Activated naive CD4-positive, alpha-beta T cell treated with anti-CD3 and anti-CD28 coated beads, Interleukin-2, amount 50 U/mL, for 24 hours (primary cell): ENCODE measurements around the gene LARP1.

Source experiments
- H3K27ac Mint-ChIP-seq: one replicate; pipeline ENCODE4 v1.8.0; 2021; ENCODE audit warnings: mild to moderate bottlenecking, mixed read lengths
- H3K27me3 Mint-ChIP-seq: one replicate; pipeline ENCODE4 v1.8.0; 2021; ENCODE audit warnings: mixed read lengths
- H3K36me3 Mint-ChIP-seq: one replicate; pipeline ENCODE4 v1.8.0; 2021; ENCODE audit warnings: mixed read lengths
- H3K4me1 Mint-ChIP-seq: one replicate; pipeline ENCODE4 v1.8.0; 2021; ENCODE audit warnings: mixed read lengths
- H3K4me3 Mint-ChIP-seq: one replicate; pipeline ENCODE4 v1.8.0; 2021; ENCODE audit warnings: mild to moderate bottlenecking, mixed read lengths
- H3K9me3 Mint-ChIP-seq: one replicate; pipeline ENCODE4 v1.8.0; 2021; ENCODE audit warnings: mixed read lengths

The LARP1 gene

GRCh38 chr5:154755361-154756008 is at the start of gene LARP1:
TSS of gene LARP1 (plus strand) at chr5:154755377. CDS start at chr5:154755758, 381 bp downstream.
- Mint-ChIP-seq H3K36me3 (peaks cover 10% of the 10 kb centered on the region), H3K27me3 (no peaks in the 10 kb centered on the region), H3K27ac (peak within 1 kb of the TSS; percentile 100), H3K4me1 (peaks cover 40% of the 10 kb centered on the region), H3K9me3 (no peaks in the 10 kb centered on the region), H3K4me3 (peak within 1 kb of the TSS; percentile 99)

DNA sequence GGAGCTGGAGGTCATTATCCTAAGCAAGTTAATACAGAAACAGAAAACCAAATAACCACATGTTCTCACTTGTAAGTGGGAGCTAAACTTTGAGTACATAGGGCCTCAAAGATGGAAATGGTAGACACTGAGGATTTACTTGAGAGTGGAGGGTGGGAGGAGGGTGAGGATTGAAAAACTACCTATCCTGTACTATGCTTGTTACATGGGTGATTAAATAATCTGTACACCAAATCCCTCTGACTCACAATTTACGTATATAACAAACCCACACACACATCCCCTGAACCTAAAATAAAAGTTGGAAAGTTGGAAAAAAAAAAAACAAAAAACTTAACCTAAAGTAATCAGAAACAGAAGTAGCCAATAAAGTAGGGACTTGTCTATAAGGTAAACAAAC is 48.8 kb upstream of the LARP1 start:
- Mint-ChIP-seq H3K36me3 (no peaks in the 10 kb centered on the region), H3K27ac (no peak overlapping the region), H3K27me3 (no peaks in the 10 kb centered on the region), H3K4me1 (no peaks in the 10 kb centered on the region), H3K9me3 (no peaks in the 10 kb centered on the region), H3K4me3 (no peak overlapping the region)

- Mint-ChIP-seq H3K36me3 (no peaks in the 10 kb centered on the region), H3K27me3 (no peaks in the 10 kb centered on the region), H3K4me3 (no peak overlapping the region), H3K4me1 (no peaks in the 10 kb centered on the region), H3K9me3 (no peaks in the 10 kb centered on the region), H3K27ac (no peak overlapping the region)
These were observed 47.5 kb upstream of the LARP1 start for GRCh38 chr5:154707641-154708040.

DNA sequence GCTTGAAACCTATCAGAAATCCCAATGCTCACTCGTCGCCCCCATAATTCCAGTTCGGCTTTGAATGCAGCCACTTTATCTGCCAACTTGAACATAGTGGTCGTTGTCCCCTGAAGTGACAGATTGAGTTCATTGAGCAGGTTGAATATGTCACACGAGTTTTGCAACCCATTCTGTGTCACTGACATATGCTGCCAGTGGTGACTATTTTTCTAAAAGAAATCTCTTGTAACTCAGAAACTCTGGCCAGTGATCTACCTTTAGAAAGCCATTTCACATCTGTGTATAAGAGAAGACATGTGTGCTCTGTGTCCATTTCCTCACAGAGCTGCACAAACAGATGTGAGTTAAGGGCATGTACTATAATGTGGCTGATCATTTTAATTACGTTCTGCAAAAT is 47.0 kb upstream of the LARP1 start:
- Mint-ChIP-seq H3K36me3 (no peaks in the 10 kb centered on the region), H3K27me3 (no peaks in the 10 kb centered on the region), H3K9me3 (no peaks in the 10 kb centered on the region), H3K4me3 (no peak overlapping the region), H3K4me1 (peaks cover under 1% of the 10 kb centered on the region), H3K27ac (no peak overlapping the region)

- Mint-ChIP-seq H3K4me3 (no peak overlapping the region), H3K36me3 (no peaks in the 10 kb centered on the region), H3K27me3 (no peaks in the 10 kb centered on the region), H3K27ac (no peak overlapping the region), H3K9me3 (no peaks in the 10 kb centered on the region), H3K4me1 (peaks cover 4% of the 10 kb centered on the region)
These were observed 46.3 kb upstream of the LARP1 start for GRCh38 chr5:154708846-154709245.

DNA sequence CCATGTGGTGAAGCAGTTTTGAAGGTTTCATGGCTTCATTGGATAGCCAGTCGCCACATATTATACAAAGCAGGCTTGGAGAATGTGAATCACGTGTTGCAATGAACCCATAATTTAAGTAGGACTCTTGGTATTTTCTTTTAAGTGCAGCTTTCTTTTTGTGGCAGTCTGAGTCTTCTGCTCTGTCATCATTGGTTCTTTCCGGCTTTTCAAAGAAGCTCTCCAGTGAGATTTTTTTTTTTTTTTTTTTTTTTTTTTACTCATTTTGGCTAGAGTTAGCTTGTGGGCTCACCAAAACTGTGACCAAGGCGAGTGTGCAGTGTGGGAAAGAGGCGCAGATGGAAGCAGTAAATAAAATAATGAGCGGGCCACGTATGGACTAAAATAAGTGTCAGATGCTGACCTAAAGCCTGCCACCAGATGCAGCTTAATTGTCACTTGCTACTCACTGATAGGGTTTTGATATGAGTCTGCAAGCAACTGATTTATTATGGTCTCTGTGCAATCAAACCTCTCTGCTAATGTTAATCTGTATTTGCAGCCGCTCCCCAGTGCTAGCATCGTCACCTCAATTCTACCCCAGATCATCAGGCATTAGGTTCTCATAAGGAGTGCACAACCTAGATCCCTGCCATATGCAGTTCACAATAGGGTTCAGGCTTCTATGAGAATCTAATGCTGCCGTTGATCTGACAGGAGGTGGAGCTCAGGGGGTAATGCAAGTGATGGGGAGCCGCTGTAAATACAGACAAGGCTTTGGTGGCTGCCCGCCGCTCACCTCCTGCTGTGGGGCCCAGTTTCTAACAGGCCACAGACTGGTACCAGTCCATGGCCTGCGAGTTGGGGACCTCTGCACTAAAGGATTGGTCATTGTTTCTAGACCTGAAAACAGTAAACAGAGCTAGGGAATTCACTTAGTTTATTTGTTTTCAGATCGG is 45.5 kb upstream of the LARP1 start:
- Mint-ChIP-seq H3K4me3 (no peak overlapping the region), H3K4me1 (peaks cover 8% of the 10 kb centered on the region), H3K27ac (no peak overlapping the region), H3K27me3 (no peaks in the 10 kb centered on the region), H3K9me3 (no peaks in the 10 kb centered on the region), H3K36me3 (no peaks in the 10 kb centered on the region)

- H3K4me1 Mint-ChIP-seq = peaks cover 11% of the 10 kb centered on the region
- no peaks in the 10 kb centered on the region for H3K9me3 Mint-ChIP-seq
- H3K27me3 Mint-ChIP-seq = no peaks in the 10 kb centered on the region
- H3K4me3 Mint-ChIP-seq = no peak overlapping the region
- no peak overlapping the region for H3K27ac Mint-ChIP-seq
- no peaks in the 10 kb centered on the region for H3K36me3 Mint-ChIP-seq
These were observed 42.4 kb upstream of the LARP1 start for GRCh38 chr5:154712518-154713437.

GRCh38 chr5:154713615-154714125 is 41.5 kb upstream of the LARP1 start:
- Mint-ChIP-seq H3K27ac (no peak overlapping the region), H3K9me3 (no peaks in the 10 kb centered on the region)

DNA sequence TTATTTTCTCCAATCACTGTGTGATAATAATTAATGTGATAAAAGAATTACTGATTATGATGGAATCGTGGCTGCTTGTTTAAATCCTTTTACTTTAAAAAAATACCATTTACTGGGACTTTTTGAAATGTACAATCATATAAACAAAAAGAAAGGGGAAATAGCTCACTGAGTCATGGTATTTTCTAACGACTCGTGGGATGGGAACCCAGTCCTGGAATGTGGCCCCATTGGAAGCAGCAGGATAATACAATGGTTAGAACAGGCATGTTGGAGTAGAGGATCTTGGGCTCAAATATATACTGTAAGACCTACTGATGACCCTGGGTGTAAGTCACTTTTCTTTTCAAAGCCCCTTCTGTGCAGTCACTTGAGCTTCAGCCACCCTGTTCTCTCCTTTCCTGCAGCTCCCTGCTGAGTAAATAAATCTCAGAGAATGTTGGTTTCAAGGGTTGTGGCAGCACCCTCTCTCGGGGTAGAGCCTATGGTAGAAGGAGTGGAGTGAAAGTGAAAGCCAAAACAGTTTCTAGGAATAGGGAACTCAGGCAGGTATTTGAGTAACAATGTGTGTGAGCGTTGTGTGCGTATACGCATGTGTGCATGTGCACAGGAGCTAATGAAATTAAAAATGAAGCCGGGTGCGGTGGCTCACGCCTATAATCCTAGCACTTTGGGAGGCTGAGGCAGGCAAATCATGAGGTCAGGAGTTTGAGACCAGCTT is 40.8 kb upstream of the LARP1 start:
- Mint-ChIP-seq H3K36me3 (no peaks in the 10 kb centered on the region), H3K27ac (no peak overlapping the region), H3K27me3 (no peaks in the 10 kb centered on the region), H3K9me3 (no peaks in the 10 kb centered on the region), H3K4me1 (peaks cover 11% of the 10 kb centered on the region), H3K4me3 (peak overlapping the region; percentile 6)

More at GRCh38 chr5:154713615-154714125, 41.5 kb upstream of the LARP1 start:
- Mint-ChIP-seq H3K4me1 (peaks cover 11% of the 10 kb centered on the region), H3K4me3 (no peak overlapping the region), H3K27me3 (no peaks in the 10 kb centered on the region), H3K36me3 (no peaks in the 10 kb centered on the region)

- Mint-ChIP-seq H3K27ac (no peak overlapping the region), H3K4me3 (no peak overlapping the region), H3K9me3 (no peaks in the 10 kb centered on the region), H3K27me3 (no peaks in the 10 kb centered on the region), H3K36me3 (peaks cover 1% of the 10 kb centered on the region), H3K4me1 (no peaks in the 10 kb centered on the region)
These were observed 33.6 kb upstream of the LARP1 start for GRCh38 chr5:154721481-154722058.

DNA sequence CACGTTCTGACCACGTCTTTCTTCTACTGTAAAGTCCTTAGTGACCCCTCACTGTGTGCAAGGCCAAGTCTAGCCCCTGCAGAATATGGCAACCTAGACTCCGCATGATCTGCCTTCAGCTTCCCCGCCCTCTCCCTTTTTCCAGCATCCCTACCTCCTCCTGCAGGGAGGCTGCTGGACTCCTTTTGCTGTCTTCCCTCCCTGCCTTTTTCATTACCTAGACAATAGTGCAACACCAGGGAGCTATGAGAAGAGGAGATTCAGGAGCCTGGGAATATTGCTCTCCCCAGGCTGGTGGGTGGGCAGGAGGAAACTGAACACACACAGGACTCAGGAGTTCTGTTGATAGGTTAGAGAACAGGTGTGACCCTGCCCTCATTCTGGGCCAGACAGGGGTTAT is 33.1 kb upstream of the LARP1 start:
- no peak overlapping the region for H3K27ac Mint-ChIP-seq
- H3K9me3 Mint-ChIP-seq = no peaks in the 10 kb centered on the region
- no peak overlapping the region for H3K4me3 Mint-ChIP-seq
- H3K36me3 Mint-ChIP-seq = peaks cover 1% of the 10 kb centered on the region
- H3K4me1 Mint-ChIP-seq = no peaks in the 10 kb centered on the region
- no peaks in the 10 kb centered on the region for H3K27me3 Mint-ChIP-seq

- Mint-ChIP-seq H3K27ac (no peak overlapping the region), H3K27me3 (no peaks in the 10 kb centered on the region), H3K9me3 (no peaks in the 10 kb centered on the region), H3K36me3 (peaks cover 1% of the 10 kb centered on the region), H3K4me1 (no peaks in the 10 kb centered on the region), H3K4me3 (no peak overlapping the region)
These were observed 32.2 kb upstream of the LARP1 start for GRCh38 chr5:154722936-154723335.

DNA sequence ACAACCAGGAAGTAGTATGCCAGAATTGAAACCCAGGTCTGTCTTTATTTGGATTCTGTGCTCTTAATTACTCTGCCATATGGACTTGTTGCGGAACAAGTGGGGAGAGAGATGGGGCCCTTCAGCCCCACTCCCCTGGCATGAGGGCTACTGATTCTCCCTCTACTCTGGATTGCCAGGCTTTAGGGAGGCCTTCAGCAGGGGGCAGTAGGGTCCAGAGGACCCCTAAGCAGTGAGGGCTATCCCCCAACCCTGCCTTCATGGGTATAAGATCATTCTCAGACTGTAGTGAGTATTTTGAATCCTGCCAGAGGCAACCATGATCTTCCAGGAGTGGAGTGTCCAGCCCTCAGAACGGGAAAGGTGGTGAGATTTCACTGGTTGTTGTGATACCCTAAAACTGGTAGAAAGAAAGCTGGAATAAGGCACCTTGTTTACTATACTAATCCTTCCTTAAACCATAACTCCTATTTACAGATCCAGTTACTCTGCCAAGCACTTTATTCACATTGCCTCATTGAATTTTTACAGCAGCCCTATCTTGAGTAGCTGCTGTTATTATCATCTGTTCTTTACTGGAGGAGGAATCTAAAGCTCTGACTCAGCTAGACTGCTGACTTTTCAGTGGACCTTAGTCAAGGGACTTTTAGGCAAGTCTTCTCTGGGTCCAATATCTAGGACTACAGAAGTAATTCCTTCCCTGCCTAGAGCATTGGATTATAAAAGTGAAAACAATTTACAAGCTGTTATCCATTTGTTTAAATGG is 31.3 kb upstream of the LARP1 start:
- H3K36me3 Mint-ChIP-seq = peaks cover 1% of the 10 kb centered on the region
- H3K27me3 Mint-ChIP-seq = no peaks in the 10 kb centered on the region
- H3K4me1 Mint-ChIP-seq = no peaks in the 10 kb centered on the region
- H3K9me3 Mint-ChIP-seq = no peaks in the 10 kb centered on the region
- no peak overlapping the region for H3K4me3 Mint-ChIP-seq
- H3K27ac Mint-ChIP-seq = no peak overlapping the region

DNA sequence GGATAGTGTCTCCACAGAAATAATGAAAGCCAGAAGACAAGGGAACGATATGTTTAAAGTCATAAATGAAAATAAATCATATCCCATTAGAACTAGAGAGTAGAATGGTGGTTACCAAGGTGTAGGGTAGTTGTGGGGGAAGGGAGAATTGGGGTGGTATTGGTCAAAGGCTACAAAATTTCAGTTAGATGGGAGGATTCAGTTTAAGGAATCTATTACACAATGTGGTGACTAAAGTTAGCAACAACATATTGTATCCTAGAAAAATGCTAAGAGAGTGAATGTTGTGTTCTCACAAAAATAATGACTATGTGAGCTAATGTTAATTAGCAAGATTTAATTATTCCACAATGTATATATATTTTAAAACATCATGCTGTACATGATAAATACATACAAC is 27.8 kb upstream of the LARP1 start:
- H3K27me3 Mint-ChIP-seq = no peaks in the 10 kb centered on the region
- no peak overlapping the region for H3K27ac Mint-ChIP-seq
- no peaks in the 10 kb centered on the region for H3K4me1 Mint-ChIP-seq
- no peak overlapping the region for H3K4me3 Mint-ChIP-seq
- H3K9me3 Mint-ChIP-seq = no peaks in the 10 kb centered on the region
- peaks cover 1% of the 10 kb centered on the region for H3K36me3 Mint-ChIP-seq
